GM19463 (cell line): ENCODE data around the gene KLK15.
"Not testable (repeated sequence)": the region's sequence is repeated elsewhere in the genome, so short reads cannot be mapped to it uniquely, and the experiment has no call there.

Source experiments
- ATAC-seq: cut with Tn5 transposase; IDR thresholded peaks from one replicate; pipeline ENCODE4 v1.9.1; 2021; ENCODE audit warnings: mild to moderate bottlenecking, moderate library complexity; ENCODE audit not compliant: unreplicated experiment

Gene KLK15

GRCh38 chr19:50822661-50823208, 10.6 kb downstream of the KLK15 start:
- ATAC-seq, result no peak

- ATAC-seq, result no peak
These were observed 11.8 kb downstream of the KLK15 start for GRCh38 chr19:50821622-50822021.

GRCh38 chr19:50821248-50821612, 12.1 kb downstream of the KLK15 start:
- ATAC-seq, result no peak

- no peak for ATAC-seq
These were observed 12.7 kb downstream of the KLK15 start for GRCh38 chr19:50820549-50821247.

- no peak for ATAC-seq
These were observed 13.3 kb downstream of the KLK15 start for GRCh38 chr19:50820086-50820485.

- ATAC-seq, result no peak
These were observed 13.7 kb downstream of the KLK15 start for GRCh38 chr19:50819636-50820035.

GRCh38 chr19:50818859-50819472, 14.4 kb downstream of the KLK15 start:
- no peak for ATAC-seq

- ATAC-seq, result peak; percentile 63
These were observed 15.2 kb downstream of the KLK15 start for GRCh38 chr19:50817941-50818858.

- ATAC-seq, result no peak
These were observed 17.9 kb downstream of the KLK15 start for GRCh38 chr19:50815439-50815838.

- no peak for ATAC-seq
These were observed 18.5 kb downstream of the KLK15 start for GRCh38 chr19:50814883-50815282.

GRCh38 chr19:50812474-50812873, 20.9 kb downstream of the KLK15 start:
- no peak for ATAC-seq

GRCh38 chr19:50811622-50812238, 21.6 kb downstream of the KLK15 start:
- not testable (repeated sequence) for ATAC-seq

- no peak for ATAC-seq
These were observed 24.5 kb downstream of the KLK15 start for GRCh38 chr19:50808856-50809255.

- peak; percentile 93 for ATAC-seq
These were observed 28.7 kb downstream of the KLK15 start for GRCh38 chr19:50804420-50805272.

GRCh38 chr19:50803633-50804419, 29.5 kb downstream of the KLK15 start:
- ATAC-seq, result peak; percentile 6

GRCh38 chr19:50801107-50801506, 32.3 kb downstream of the KLK15 start:
- ATAC-seq, result no peak

- no peak for ATAC-seq
These were observed 33.9 kb downstream of the KLK15 start for GRCh38 chr19:50799547-50799851.

- no peak for ATAC-seq
These were observed 34.5 kb downstream of the KLK15 start for GRCh38 chr19:50798659-50799546.
